Measurements from ENCODE around the gene NEK6. TPM values are rescaled to one million over a fixed set of nuclear protein-coding genes. Genes with fewer than 3 reads are reported as not detected.

The NEK6 gene
- total and polyA plus RNA-seq, 10 of the 15 experiments (the other 5 are each of a cell fraction or from before 2014, with no cell fraction given) = 31.3 to 161 (median 89.2) TPM

DNA sequence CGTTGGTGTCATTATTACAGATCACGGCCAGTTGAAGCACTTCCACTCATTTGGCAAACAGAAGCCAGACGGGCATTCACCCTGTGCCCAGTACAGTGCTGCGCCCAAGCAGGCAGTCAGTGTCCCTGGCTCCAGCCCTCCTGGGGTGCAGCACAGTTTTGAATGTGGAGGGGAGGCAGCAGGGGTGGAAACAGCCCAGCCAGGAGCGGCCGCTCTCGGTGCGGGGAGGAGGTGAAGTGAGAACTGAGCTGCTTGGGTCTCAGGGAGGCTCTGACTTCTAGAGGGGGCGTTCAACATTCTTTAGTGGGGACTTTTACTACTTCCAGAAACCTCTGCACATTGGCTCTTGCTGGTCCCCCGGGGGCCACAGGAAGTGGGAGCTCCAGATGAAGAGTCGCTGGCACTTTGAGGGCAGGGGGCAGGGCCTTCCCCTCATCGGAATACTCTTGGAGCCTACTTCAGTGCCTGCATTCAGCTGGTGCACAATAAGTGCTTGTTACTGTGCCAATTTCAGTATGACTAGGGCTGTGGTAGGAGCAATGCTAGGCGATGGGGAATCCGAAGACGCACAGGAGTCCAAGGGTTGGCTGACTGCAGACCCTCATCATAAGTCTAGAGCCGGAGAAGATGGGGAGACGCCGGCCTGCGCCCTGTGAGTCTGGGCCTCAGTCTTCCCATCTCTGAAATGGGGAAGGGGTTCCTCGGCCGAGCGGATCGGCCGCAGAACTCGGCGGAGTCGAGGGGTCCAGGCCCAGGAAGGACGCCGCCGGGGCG is 492 bp upstream of the NEK6 start (continued):
- TF ChIP-seq ZBTB33 (IDR thresholded peaks at IDR 0.05) = no peak
- no peak for TF ChIP-seq TCF7 (IDR thresholded peaks at IDR 0.05; ENCODE audit: borderline replicate concordance)
- peak; percentile 42 to 57; a peak in 2 of 4 replicates for TF ChIP-seq IKZF2 (IDR thresholded peaks at IDR 0.05)

GRCh38 chr9:124258607-124259157 is 933 bp downstream of the NEK6 start:
- Histone ChIP-seq H3K27me3 (replicated peaks in 1 of 2; ENCODE audit: control insufficient read depth in 2 of 2, insufficient read depth in 2 of 2, low read length in 1 of 2) (no peaks in the 10 kb centered on the region), H3K4me2 (ENCODE audit: control insufficient read depth, insufficient read depth) (peak overlapping the region; percentile 96), H3K4me1 (ENCODE audit: control insufficient read depth, insufficient read depth, low read length) (peaks cover 35% of the 10 kb centered on the region), H3K79me2 (ENCODE audit: control insufficient read depth, insufficient read depth, low read length) (peaks cover 61% of the 10 kb centered on the region), H3K9me3 (replicated peaks; ENCODE audit: control insufficient read depth, insufficient read depth, low read length) (no peaks in the 10 kb centered on the region), H2AFZ (ENCODE audit: control insufficient read depth, low read depth, low read length) (no peak overlapping the region), H3K9ac (ENCODE audit: control insufficient read depth, insufficient read depth, low read length) (peak overlapping the region; percentile 84), H4K20me1 (ENCODE audit: control insufficient read depth, insufficient read depth) (no peaks in the 10 kb centered on the region), H3K4me3 (peak overlapping the region; percentile 95), H3K36me3 (ENCODE audit: control insufficient read depth in 2 of 2, insufficient read depth in 2 of 2, low read length in 1 of 2) (no peaks in the 10 kb centered on the region; a peak in 2 of 4 replicates), H3K27ac (ENCODE audit: control insufficient read depth, insufficient read depth) (peak overlapping the region; percentile 88)
- BruUV-seq (replicated peaks) = no TSS peak
- intact Hi-C loops (cut with micrococcal nuclease; ENCODE audit: unreplicated experiment) (no loop called here), in situ Hi-C loops (cut with MboI) (no loop called here)
- RAD21 ChIA-PET (ENCODE audit: unreplicated experiment) = interaction anchor here (0.9 to 3.0 kb wide), 8 partner anchors 28 to 136 kb away, joined by 3 to 17 read pairs (median 5); no protein-coding TSS in a partner anchor
- DNase-seq (ENCODE audit: low read depth, low spot score) (no peak), ATAC-seq (peak; percentile 11), FAIRE-seq (no peak)
- SMC1A ChIA-PET (ENCODE audit: uncharacterized antibody, unreplicated experiment) = interaction anchor here (1.0 to 10.1 kb wide), 8 partner anchors 20 to 127 kb away, joined by 3 to 132 read pairs (median 6); no protein-coding TSS in a partner anchor
- under 1% methylated on average over 17 of the region's 17 CpGs for WGBS (ENCODE audit: insufficient coverage, insufficient replicate concordance, low lambda C conversion rate, missing lambda C conversion rate)
- CTCF ChIA-PET = interaction anchor here (0.7 to 4.6 kb wide), 7 partner anchors 32 to 132 kb away, joined by 3 to 18 read pairs (median 4); no protein-coding TSS in a partner anchor
- TF ChIP-seq CREB1 (IDR thresholded peaks at IDR 0.05; ENCODE audit: low read depth) (no peak), YBX1 (IDR thresholded peaks at IDR 0.05) (no peak), IKZF2 (IDR thresholded peaks at IDR 0.05) (peak in 1 of 2 experiments; percentile 2; a peak in 1 of 4 replicates), TAF1 (IDR thresholded peaks at IDR 0.05; ENCODE audit: borderline replicate concordance, low read depth, low read length) (no peak), IKZF1 (conservative IDR thresholded peaks at IDR 0.05) (peak; percentile 8), NR2F1 (conservative IDR thresholded peaks at IDR 0.05) (0 out of 2 replicates have a peak, but pooled peaks have one; percentile 35), WRNIP1 (IDR thresholded peaks at IDR 0.05; ENCODE audit: borderline replicate concordance, low read depth, low read length) (0 out of 2 replicates have a peak, but pooled peaks have one; percentile 41), DPF2 (IDR thresholded peaks at IDR 0.05) (0 out of 2 replicates have a peak, but pooled peaks have one; percentile 36), MLLT1 (IDR thresholded peaks at IDR 0.05) (peak; percentile 64; the same call in 1 of the 2 replicates), HDGF (IDR thresholded peaks at IDR 0.05) (0 out of 2 replicates have a peak, but pooled peaks have one; percentile 8), NR2C1 (IDR thresholded peaks at IDR 0.05) (no peak), GATAD2B (conservative IDR thresholded peaks at IDR 0.05; ENCODE audit: low read depth) (no peak; the same call in 1 of the 2 replicates), YY1 (IDR thresholded peaks at IDR 0.05; ENCODE audit: low read depth, low read length) (peak; percentile 57; the same call in 1 of the 2 replicates)
- POLR2A ChIA-PET = interaction anchor here (0.6 to 2.8 kb wide), 11 partner anchors 18 to 102 kb away, joined by 3 to 15 read pairs (median 4); no protein-coding TSS in a partner anchor

All from GM12878 (cell line).